ENCODE data around the gene FIGLA. TPM values are rescaled to one million over a fixed set of nuclear protein-coding genes. Genes with fewer than 3 reads are reported as not detected.

FIGLA gene
- total and polyA plus RNA-seq, 2 of the 8 experiments (the other 6 are each of a cell fraction or from before 2014, with no cell fraction given): not detected

DNA sequence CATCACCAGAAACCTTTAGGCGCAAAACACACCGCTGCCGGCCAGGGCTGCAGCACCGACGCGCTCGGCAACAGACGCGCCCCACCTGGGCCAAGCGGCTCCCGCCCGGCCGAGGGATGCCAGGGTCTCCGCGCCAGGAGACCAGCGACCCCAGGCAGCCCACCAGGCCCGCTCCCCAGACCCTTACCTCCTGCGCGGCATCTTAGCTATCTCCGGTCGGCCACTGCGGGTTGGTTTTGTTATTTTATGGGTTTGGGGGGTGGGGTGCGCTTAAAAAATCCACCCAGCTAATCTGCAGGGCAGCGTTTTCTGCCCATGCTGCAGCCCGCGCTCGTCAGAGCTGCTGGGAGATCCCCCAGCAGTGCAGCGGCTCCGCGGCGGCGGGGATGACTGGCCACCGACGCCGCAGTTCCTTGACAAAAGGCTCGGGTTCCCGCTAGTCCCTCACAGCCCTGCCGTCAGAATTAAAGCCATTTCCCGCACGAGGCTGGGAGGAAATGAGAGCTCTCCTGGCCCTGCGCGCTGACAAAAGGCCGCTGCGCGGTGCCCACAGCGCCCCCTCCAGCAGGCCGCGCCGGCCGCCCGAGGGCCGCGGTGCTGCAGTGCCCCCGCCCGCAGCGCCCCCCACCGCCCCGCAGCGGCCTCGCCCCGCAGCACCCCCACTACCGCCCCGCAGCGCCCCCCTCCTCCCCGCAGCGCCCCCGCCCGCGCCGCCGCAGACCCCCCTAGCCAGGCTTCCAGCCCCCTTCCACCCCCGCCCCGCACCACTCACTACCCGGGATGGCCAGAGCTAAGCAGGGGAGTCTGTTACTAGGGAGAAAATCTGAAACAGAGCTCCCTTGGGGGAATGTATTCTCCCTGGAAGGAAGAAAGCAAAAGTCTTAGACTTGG lies 22.5 kb downstream of the FIGLA start, which contains the start of gene ADD2 (continued):
- TF ChIP-seq SUZ12 (IDR thresholded peaks at IDR 0.05; ENCODE audit: low read length): no peak
- TF ChIP-seq HDAC2 (IDR thresholded peaks at IDR 0.05; ENCODE audit: borderline replicate concordance in 1 of 2, low read depth in 2 of 2, low read length in 2 of 2): no peak; a peak in 1 of 4 replicates
- no peak for TF ChIP-seq POU5F1 (IDR thresholded peaks at IDR 0.05; ENCODE audit: low read depth, low read length)
- no peak for TF ChIP-seq SIRT6 (IDR thresholded peaks at IDR 0.05; ENCODE audit: low read length)
- TF ChIP-seq ASH2L (IDR thresholded peaks at IDR 0.05; ENCODE audit: low read length): no peak
- TF ChIP-seq EP300 (IDR thresholded peaks at IDR 0.05; ENCODE audit: borderline replicate concordance in 1 of 2, low read depth in 2 of 2, low read length in 2 of 2): no peak
- no peak for TF ChIP-seq SAP30 (IDR thresholded peaks at IDR 0.05; ENCODE audit: insufficient read depth, insufficient replicate concordance, low read length)
- no peak for TF ChIP-seq RXRA (IDR thresholded peaks at IDR 0.05; ENCODE audit: insufficient read depth, low read depth, low read length)
- peak; percentile 93 for TF ChIP-seq POLR2AphosphoS5 (IDR thresholded peaks at IDR 0.05; ENCODE audit: low read depth, low read length)
- no peak for TF ChIP-seq SP1 (IDR thresholded peaks at IDR 0.05; ENCODE audit: low read depth, low read length)
- no peak for TF ChIP-seq RBBP5 (IDR thresholded peaks at IDR 0.05; ENCODE audit: borderline replicate concordance, low read depth, low read length)
- no peak for TF ChIP-seq CTBP2 (IDR thresholded peaks at IDR 0.05; ENCODE audit: borderline replicate concordance, insufficient read depth, insufficient read length, low read length)
- no peak for TF ChIP-seq RFX5 (IDR thresholded peaks at IDR 0.05; ENCODE audit: borderline replicate concordance, low read depth, low read length)
- peak; percentile 87 for TF ChIP-seq MAX (IDR thresholded peaks at IDR 0.05)
- TF ChIP-seq TBP (IDR thresholded peaks at IDR 0.05; ENCODE audit: low read depth, low read length): peak; percentile 92
